ENCODE measurements around the gene GLO1.
"Not testable (repeated sequence)": the region's sequence is repeated elsewhere in the genome, so short reads cannot be mapped to it uniquely, and the experiment has no call there.

GLO1 gene

GRCh38 chr6:38705924-38706323 lies 3.0 kb upstream of the GLO1 start:
- FAIRE-seq (no peak), DNase-seq (ENCODE audit: low spot score) (no peak)

GRCh38 chr6:38703949-38704590 lies 1.1 kb upstream of the GLO1 start:
- DNase-seq (ENCODE audit: low spot score) (no peak), FAIRE-seq (no peak)

GRCh38 chr6:38701551-38701950 lies 1.4 kb downstream of the GLO1 start:
- FAIRE-seq = no peak

GRCh38 chr6:38699702-38700101 lies 3.2 kb downstream of the GLO1 start:
- DNase-seq (ENCODE audit: low spot score); FAIRE-seq: not testable (repeated sequence)

More at GRCh38 chr6:38701551-38701950, 1.4 kb downstream of the GLO1 start:
- DNase-seq (ENCODE audit: low spot score) = no peak

- FAIRE-seq (no peak), DNase-seq (ENCODE audit: low spot score) (no peak)
Observed at GRCh38 chr6:38697846-38698245, 5.1 kb downstream of the GLO1 start.

GRCh38 chr6:38696345-38696744 lies 6.6 kb downstream of the GLO1 start:
- DNase-seq (ENCODE audit: low spot score) (no peak), FAIRE-seq (no peak)

- FAIRE-seq = no peak
- no peak for DNase-seq (ENCODE audit: low spot score)
Observed at GRCh38 chr6:38695933-38696332, 7.0 kb downstream of the GLO1 start.

- FAIRE-seq = no peak
- DNase-seq (ENCODE audit: low spot score) = no peak
Observed at GRCh38 chr6:38695227-38695900, 7.6 kb downstream of the GLO1 start.

- FAIRE-seq (no peak), DNase-seq (ENCODE audit: low spot score) (no peak)
Observed at GRCh38 chr6:38688579-38689087, 14.3 kb downstream of the GLO1 start.

- DNase-seq (ENCODE audit: low spot score) (no peak), FAIRE-seq (no peak)
Observed at GRCh38 chr6:38687549-38687948, 15.4 kb downstream of the GLO1 start.

- FAIRE-seq (no peak), DNase-seq (ENCODE audit: low spot score) (no peak)
Observed at GRCh38 chr6:38687043-38687353, 15.9 kb downstream of the GLO1 start.

GRCh38 chr6:38686270-38687042 lies 16.5 kb downstream of the GLO1 start:
- FAIRE-seq = no peak

GRCh38 chr6:38684904-38685303 lies 18.0 kb downstream of the GLO1 start:
- no peak for DNase-seq (ENCODE audit: low spot score)
- FAIRE-seq = no peak

More at GRCh38 chr6:38686270-38687042, 16.5 kb downstream of the GLO1 start:
- no peak for DNase-seq (ENCODE audit: low spot score)

- FAIRE-seq = no peak
- no peak for DNase-seq (ENCODE audit: low spot score)
Observed at GRCh38 chr6:38684237-38684636, 18.7 kb downstream of the GLO1 start.

- DNase-seq (ENCODE audit: low spot score) = no peak
- FAIRE-seq = no peak
Observed at GRCh38 chr6:38681850-38682249, 21.1 kb downstream of the GLO1 start.

GRCh38 chr6:38679668-38680067 lies 23.3 kb downstream of the GLO1 start:
- DNase-seq (ENCODE audit: low spot score) = no peak
- FAIRE-seq = no peak

- FAIRE-seq (no peak), DNase-seq (ENCODE audit: low spot score) (no peak)
Observed at GRCh38 chr6:38678178-38678760, 24.7 kb downstream of the GLO1 start.

- FAIRE-seq (no peak), DNase-seq (ENCODE audit: low spot score) (no peak)
Observed at GRCh38 chr6:38676974-38677544, 25.9 kb downstream of the GLO1 start.

GRCh38 chr6:38676236-38676973 lies 26.5 kb downstream of the GLO1 start:
- FAIRE-seq = no peak
- no peak for DNase-seq (ENCODE audit: low spot score)

- FAIRE-seq (no peak), DNase-seq (ENCODE audit: low spot score) (no peak)
Observed at GRCh38 chr6:38673397-38674165, 29.4 kb downstream of the GLO1 start.

Data from urothelium cell line (cell line).